Left ventricle myocardium superior (tissue), 1 donor: ENCODE data around the gene MTG2. TPM values are rescaled to one million over a fixed set of nuclear protein-coding genes. Genes with fewer than 3 reads are reported as not detected.

ENCODE experiments used
- ATAC-seq: fragments of 200-7000 bp; cut with Tn5 transposase; one replicate; pipeline ENCODE4 v1.9.1; 2020; ENCODE audit warnings: mild to moderate bottlenecking, moderate library complexity
- DNase-seq: peaks from one replicate; pipeline ENCODE4 v3.0.0-alpha.2; 2020
- intact Hi-C: fragments of 100-400 bp; cut with micrococcal nuclease; formaldehyde crosslinking; loops from one replicate; pipeline ENCODE4 v1.11.0; 2022
- long read RNA-seq: library from polyadenylated mRNA; unstranded; transcript quantifications from one replicate; pipeline ENCODE4 v2.0.0, GENCODE V29; 2021
- total RNA-seq: library from RNA; stranded (reverse); fragmentation: NEBNext Ultra II Directional; extraction: Animal tissue kit (Norgen Biotek cat#: 25700); gene quantifications from one replicate; pipeline ENCODE4 v1.2.1, GENCODE V29; 2021
- donor health status: DM: no; HTN: yes; CAD: no; lungs with severe emphysema.

Gene MTG2, protein sequence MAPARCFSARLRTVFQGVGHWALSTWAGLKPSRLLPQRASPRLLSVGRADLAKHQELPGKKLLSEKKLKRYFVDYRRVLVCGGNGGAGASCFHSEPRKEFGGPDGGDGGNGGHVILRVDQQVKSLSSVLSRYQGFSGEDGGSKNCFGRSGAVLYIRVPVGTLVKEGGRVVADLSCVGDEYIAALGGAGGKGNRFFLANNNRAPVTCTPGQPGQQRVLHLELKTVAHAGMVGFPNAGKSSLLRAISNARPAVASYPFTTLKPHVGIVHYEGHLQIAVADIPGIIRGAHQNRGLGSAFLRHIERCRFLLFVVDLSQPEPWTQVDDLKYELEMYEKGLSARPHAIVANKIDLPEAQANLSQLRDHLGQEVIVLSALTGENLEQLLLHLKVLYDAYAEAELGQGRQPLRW
- 27.3 TPM for total RNA-seq
- long read RNA-seq, partial matches to known transcripts, result 22 of 33 reads
- long read RNA-seq, other reads (novel, unspliced or antisense), result 6 of 33 reads

DNA sequence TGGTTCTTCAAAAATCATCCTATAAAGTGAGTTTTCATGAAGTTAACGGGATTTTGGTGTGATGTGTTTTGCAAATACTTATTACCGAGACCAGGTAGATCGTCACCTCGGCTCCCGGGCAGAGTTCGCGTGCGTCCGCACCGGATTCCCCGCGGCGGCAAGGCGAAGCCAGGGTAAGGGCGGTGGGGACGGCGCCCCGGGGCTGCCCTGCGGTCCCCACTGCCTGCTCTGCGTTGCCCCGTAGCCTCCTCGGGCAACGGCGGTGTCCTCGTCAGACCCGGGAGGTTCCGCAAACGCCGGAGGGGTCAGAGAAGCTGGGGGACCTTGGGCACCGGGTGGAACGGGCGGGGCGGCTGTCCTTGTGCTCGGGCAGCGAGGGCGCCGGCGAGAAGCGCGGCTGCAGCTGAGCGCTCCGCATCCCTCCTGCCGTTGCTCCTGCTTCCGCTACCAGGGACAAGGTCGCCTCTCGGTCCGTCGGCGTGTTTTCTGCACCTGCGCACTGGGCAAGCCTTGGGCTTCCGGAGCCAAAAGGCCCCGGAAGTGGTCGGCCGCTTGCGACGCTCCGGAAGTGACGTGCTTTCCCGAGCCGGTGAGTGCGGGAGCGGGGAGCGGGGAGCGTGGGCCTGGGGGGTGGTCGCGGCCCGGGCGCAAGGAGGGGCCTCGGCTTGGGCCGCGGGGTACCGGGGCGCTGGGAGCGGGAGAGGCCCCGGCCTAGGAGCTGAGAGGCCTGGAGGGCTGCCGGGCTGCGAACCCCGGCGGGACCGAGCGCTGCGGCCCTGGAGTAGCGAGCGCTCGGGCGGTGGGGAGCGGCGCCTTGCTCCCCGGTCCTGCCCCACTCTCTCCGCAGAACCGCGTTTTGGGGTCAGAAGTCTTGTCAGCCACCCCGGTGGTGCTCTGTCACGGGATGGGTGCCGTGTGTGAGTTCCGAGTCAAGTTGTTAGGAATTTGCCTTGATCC is at the start of gene MTG2:
Gene MTG2, plus strand, starts transcription at position 560 of the 957 bp plus-strand sequence. CDS start 10,393 bp downstream, outside the sequence.
- ATAC-seq (peak; percentile 98), DNase-seq (peak; percentile 96)
- intact Hi-C loops, result no loop called here

DNA sequence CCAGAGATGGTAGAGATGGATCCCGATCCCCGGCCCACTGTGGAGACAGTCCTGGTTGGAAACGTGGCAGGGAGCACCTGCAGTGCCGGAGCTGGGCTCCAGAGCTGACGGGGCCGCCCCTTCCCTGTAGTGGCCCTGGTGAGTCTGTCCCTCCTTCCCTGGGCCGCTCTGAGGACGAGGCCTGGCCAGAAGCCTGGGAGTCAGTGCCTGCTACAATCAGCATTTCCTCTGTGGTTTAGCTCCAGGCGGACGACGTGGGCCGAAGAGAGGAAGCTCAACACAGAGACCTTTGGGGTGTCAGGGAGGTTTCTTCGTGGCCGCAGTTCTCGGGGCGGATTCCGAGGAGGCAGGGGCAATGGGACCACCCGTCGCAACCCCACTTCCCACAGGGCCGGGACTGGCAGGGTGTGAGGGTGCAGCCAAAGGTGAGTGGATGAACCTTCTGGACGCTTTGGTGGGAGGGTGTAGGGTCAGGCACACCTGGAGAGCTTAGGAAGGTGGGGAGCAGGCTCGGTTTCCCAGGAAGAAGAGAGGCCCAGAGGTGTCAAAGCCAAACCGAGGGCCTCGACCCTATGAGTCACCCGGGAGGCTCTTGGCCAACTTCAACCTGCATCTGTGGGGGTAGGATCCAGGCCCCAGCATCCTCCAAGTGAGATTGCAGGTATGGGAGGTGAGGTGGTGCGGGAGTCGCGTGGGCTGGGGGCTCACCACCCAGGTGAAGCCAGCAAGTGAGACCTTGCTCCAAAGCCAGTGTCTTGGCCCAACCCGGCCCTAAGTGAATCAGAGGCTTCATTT is 49.6 kb upstream of the MTG2 start:
- ATAC-seq, result peak; percentile 44
- peak; percentile 60 for DNase-seq
- intact Hi-C loops, result no loop called here

DNA sequence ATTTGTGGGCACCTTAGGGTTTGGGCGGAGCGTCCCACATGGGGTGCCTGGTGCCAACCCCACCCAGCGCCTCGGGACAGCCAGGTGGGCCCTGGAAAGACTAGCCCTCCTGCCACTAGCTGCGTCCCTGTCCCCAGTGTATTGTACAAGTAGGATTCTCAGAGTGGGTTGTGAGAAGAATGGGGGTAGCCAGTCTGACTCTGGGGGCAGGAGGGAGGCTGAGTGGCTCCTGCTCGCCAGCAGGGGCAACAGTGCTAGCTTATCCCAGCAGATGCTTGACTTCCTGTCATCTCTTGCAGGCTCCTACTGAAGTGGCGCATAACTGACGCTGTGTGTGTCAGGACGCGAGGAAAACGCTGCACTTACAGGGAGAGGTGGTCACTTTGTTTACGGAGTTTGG is 49.0 kb upstream of the MTG2 start:
- DNase-seq (no peak), ATAC-seq (peak; percentile 44)
- intact Hi-C loops, result no loop called here

DNA sequence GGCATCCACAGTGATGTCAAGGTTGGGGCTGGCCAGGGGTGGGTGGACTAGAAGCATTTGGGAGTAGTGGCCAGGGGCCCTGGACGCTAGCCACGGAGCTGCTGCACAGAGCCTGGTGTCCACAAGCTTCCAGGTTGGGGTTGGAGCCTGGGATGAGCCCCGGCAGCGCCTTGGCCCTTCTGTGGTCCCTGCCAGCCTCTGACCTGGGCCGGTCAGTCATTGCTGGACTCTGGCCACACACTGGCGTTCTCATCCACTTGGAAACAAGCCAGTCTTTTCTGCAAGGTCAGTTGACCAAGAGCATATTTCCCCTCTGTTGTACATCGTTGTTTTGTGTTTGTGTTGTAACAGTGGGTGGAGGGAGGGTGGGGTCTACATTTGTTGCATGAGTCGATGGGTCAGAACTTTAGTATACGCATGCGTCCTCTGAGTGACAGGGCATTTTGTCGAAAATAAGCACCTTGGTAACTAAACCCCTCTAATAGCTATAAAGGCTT is 48.0 kb upstream of the MTG2 start:
- intact Hi-C loops, result no loop called here
- no peak for DNase-seq
- ATAC-seq, result peak; percentile 17

DNA sequence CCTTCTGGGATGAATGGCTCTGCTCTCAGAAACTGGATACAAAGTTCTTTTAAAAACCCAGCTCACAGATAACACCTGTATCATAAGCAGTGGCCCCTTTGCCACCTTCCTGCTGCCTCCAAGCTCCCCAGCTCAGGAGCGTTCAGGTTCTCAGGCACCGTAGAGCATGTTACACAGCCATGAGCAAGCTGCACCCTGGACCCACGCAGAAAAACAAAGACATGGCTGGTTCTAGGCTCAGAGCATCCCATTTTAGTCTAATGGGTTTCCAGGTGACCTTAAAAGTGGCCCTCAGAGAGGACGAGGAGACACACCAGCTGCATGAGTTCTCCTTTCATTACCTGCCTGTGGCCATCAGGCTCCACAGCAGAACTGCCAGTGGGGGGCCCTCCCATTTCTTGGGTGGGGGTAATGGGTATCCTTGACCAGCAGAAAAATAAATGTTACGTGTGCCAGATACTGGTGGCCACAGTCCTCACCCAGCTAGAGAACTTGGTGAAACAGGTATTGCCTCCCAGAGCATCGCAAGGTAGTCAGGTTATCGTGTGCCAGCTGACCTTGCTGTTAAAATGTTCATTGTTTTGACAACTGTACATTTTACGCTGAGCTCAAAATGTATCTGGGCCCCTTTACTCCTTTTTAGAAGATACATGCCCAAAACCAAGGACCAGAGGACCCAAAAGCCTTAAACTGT is 47.1 kb upstream of the MTG2 start:
- intact Hi-C loops, result no loop called here
- DNase-seq (no peak), ATAC-seq (no peak)

DNA sequence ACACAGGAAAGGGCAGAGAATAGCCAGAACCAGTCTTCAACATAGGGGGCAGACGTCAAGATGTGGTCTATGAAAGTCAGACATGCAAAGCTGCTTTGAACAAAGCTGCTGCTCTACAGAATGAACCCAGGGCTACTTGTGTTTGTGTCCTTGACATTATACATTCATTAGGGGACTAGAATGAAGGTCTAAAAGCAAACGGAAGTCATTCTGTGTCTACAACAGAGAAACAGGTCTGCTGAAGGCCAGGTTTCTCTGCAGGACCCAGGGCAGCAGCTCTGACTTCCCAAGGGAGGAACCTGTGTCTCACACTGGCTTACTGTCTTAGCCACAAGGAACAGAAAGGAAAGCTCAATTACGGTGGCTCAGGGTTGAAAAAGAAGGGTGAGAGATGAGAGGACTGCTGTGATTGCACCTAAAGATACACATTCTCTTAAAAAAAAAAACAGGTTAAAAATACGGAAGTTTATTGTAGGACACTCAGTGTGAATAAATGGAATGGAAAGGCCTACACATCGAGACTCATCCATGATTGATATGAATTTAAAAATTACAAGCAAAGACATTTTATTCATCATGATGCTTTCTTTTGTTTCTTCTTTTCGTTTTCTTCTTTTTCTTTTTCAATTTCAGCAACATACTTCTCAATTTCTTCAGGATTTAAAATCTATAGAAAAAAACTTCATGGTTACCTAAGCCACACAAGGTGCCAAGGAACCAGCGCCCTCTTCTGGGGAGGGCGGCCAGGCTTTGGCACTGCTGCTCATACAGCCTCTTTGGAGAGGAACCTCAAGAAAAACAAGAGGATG is 46.3 kb upstream of the MTG2 start:
- intact Hi-C loops, result no loop called here
- ATAC-seq, result peak; percentile 48
- DNase-seq, result peak; percentile 82

DNA sequence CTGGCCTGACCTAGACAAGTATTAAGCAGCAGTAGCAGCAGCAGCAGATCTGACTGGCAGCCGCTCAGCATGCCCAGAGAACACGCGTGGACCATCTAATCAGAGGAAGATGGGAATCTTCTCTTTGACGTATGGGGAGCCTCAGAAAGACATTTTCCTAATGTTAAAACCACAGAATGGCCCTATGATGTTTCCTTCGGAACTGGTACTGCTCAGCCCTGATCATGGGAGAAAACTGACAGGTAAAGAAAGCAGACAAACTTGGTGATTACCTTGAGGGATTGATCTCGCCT is 45.8 kb upstream of the MTG2 start:
- DNase-seq, result no peak
- ATAC-seq, result no peak
- intact Hi-C loops, result no loop called here

DNA sequence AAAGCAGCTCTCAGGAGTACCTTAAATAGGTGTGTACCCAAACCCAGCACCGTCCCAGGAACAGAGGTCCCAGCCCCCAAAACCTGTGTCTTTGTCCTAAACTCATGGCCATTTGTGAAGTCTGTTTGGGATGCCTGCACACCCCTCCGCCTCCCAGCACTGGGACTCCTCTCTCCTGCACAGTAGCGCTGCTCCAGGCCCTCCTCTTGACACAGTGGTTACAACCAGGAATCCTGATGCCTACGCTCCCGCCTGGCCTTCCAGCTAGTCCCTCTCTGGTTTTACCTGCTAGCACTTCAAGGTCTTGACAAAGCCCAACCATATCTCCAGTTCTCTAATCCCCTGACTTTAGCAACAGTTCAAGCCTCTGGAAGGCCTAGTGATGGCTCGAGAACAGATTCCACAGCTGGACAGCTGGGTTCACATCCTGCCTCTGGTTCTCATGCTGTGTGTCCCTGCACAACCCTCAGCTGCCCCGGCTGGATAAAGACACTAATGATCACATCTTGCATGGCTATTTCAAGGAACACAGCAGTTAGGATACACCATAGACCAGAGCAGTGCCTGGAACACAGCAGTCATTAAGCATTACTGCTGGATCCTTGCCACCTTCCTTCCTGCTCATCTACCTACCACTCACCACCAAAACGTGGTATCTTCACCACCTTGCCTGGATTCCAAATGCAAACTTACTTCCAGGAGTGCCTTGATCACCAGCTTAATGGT is 45.2 kb upstream of the MTG2 start:
- DNase-seq, result no peak
- ATAC-seq, result no peak
- intact Hi-C loops, result no loop called here

DNA sequence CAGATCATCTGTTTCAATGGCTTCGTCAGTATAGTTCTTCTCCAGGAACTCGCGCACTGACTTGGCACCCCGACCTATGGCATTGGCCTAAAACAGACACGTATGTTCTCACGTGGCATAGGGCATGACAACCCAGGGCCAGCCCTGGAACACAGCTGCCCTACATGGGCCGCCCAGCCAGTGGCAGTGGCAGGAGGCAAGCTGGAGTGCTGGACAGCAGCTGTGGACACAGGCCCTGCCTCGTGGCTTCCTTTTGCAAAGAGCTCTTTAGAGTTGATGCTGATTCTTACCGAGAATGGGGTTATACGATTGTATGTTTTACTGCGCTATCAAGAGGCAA is 44.7 kb upstream of the MTG2 start:
- no peak for ATAC-seq
- DNase-seq, result no peak
- intact Hi-C loops, result no loop called here

DNA sequence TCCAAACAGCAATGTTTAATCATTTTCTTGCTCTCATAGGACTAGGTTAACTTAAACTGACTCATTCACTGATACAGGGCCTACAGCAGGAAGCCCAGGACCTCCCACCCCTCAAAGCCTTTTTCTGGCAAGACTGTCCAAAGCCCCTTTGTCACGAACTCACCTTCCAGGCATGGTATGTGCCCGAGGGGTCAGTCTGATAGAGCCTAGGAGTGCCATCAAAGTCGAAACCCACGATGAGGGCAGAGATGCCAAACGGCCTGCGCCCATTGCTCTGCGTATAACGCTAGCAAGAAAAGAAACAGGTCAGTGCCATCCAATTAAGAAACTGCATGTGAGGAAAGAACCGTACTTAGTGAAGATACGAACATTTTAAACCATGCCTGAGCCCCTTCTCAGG is 43.9 kb upstream of the MTG2 start:
- ATAC-seq (no peak), DNase-seq (no peak)
- intact Hi-C loops, result no loop called here

DNA sequence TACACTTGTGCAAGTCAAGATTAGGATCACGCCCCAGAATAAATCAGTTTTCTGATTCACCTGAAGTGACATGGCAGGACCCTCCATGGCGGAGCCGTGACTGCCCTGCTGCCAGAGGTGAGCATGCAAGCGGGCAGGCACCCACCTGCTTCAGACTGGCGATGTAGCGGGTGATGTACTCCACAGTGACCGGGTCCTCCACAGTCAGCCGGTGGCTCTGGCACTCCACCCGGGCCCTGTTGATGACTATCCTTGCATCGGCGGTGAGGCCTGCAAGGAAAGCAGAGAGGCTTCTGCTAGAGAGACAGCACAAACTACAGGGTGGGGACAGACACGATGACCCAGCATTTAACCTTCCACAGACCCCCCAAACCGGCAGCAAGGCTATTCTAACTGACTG is 43.2 kb upstream of the MTG2 start:
- DNase-seq (no peak), ATAC-seq (no peak)
- intact Hi-C loops, result loop anchor here (10.0 kb wide), 1 partner anchor 125 kb away; no protein-coding TSS in a partner anchor

DNA sequence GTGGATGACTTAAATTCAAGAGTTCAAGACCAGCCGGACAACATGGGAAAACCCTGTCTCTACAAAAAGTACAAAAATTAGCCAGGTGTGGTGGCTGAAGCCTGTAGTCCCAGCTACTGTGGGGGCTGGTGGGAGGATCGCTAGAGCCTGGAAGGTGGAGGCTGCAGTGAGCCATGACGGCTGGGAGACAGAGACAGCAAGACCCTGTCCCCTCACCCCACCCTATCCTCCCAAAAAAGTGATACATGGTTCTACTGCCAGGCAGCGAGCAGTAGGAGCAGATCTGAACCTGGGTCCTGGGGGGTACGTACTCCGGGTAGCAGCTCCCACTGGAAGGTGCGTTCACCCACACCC is 41.8 kb upstream of the MTG2 start:
- intact Hi-C loops, result loop anchor here (10.0 kb wide), 1 partner anchor 126 kb away; no protein-coding TSS in a partner anchor
- no peak for ATAC-seq
- no peak for DNase-seq

DNA sequence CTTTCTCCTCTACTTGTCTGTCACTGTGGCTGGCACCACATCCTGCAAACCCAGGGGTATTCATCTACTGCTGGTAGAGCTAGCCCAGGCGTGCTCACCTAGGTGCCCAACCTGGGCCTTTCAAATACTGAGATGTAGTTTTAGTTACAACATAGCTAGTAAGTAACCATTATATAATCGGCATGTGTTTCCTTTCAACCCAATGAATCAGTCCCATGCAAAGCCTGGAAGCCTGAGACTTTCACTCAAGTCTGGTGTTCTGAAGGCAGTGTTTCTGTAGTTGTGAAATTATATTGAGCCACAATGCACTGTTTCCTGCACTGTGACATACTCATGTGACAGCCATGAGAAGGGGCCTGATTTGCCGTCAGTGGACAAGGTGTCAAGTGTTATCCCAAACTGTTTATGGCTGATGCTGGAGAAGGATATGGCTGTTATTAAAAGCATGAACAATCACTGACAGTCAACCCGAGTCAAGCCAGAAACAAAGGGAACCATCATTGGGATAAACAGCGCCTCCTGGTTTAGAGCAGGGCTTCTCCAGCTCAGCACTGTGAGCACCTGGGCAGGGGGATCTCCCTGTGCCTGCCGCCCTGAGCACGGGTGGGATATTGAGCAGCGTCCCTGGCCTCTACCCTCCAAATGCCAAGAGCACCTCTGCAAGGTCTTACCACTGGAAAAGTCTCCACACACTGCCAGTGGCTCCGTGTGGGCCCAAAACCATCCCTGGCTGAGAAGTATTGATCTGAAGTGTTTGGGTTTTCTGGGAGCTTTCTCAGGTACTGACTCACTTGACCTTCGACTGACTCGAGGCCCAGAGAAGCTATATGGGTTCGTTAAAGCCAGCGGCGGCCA is 41.2 kb upstream of the MTG2 start:
- intact Hi-C loops, result loop anchor here (10.0 kb wide), 1 partner anchor 127 kb away; no protein-coding TSS in a partner anchor
- no peak for DNase-seq
- no peak for ATAC-seq

DNA sequence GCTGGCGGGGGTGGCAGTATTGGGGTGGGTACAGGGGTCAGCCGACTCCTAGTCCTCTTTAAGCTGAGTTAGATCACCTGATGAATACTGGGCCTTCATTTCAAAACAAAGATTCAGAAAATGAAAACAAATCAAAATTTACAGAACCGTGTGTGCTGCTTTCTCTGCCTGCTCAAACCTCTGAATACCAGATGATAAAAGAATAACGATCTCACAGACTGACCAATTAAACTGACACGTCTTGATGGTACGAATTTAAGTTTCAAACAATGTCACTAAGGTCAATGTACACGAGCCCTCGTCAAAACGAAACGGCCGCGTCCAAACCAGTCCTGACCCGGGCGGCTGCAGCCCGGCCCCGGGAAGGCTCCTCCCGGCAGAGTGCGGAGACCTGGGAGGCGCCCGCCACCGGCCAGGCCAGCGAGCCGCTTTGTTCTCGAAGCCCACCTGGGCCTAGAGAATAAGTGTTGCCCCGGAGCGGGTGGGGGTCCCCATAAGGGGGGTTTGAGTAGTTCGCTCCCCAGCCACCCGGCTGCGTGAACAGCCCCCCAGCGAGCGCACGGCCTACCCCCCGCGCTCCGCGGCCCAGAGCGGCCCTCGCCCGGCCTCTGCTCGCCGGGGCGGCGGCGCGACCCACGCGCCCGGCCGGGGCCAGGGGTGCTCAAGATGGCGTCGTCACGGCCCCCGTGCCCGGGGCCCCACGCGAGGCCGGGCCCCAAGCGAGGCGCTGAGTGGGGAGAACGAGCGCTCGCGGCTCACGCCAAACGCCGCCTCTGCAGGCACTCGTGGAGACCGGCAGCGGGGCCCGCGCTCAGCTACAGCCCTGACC is 40.4 kb upstream of the MTG2 start:
- DNase-seq, result peak; percentile 56
- intact Hi-C loops, result loop anchor here (10.0 kb wide), 1 partner anchor 128 kb away; no protein-coding TSS in a partner anchor
- peak; percentile 6 for ATAC-seq
